Measurements from ENCODE around the gene DNAJB6. TPM values are rescaled to one million over a fixed set of nuclear protein-coding genes. Genes with fewer than 3 reads are reported as not detected.

DNAJB6 gene
- polyA plus RNA-seq, 1 donor from 2014 or later, result 106 TPM

GRCh38 chr7:157347217-157347904 is 10.6 kb downstream of the DNAJB6 start:
- peaks cover under 1% of the 10 kb centered on the region for H3K36me3 Mint-ChIP-seq
- no peak overlapping the region for H3K27ac Mint-ChIP-seq
- H3K4me1 Mint-ChIP-seq, result peaks cover 40 to 59% (median 49%) of the 10 kb centered on the region in 3 donors

GRCh38 chr7:157348548-157348947 is 11.7 kb downstream of the DNAJB6 start:
- Mint-ChIP-seq H3K4me3 (peak overlapping the region in 1 of 4 donors; percentile 73), H3K9me3 (no peaks in the 10 kb centered on the region)

More at GRCh38 chr7:157347217-157347904, 10.6 kb downstream of the DNAJB6 start:
- Mint-ChIP-seq H3K4me3 (peak overlapping the region in 2 of 4 donors; percentile 28 to 89), H3K27me3 (no peaks in the 10 kb centered on the region), H3K9me3 (no peaks in the 10 kb centered on the region)

GRCh38 chr7:157352516-157352915 is 15.7 kb downstream of the DNAJB6 start:
- Mint-ChIP-seq H3K9me3 (no peaks in the 10 kb centered on the region), H3K27me3 (no peaks in the 10 kb centered on the region), H3K4me3 (peak overlapping the region in 3 of 4 donors; percentile 1 to 89 (median 17)), H3K27ac (peak overlapping the region in 2 of 3 donors; percentile 61 to 69), H3K4me1 (peaks cover 42 to 56% (median 51%) of the 10 kb centered on the region in 3 donors), H3K36me3 (peaks cover 2% of the 10 kb centered on the region)

More at GRCh38 chr7:157348548-157348947, 11.7 kb downstream of the DNAJB6 start:
- peaks cover 37 to 57% (median 49%) of the 10 kb centered on the region in 3 donors for H3K4me1 Mint-ChIP-seq
- no peaks in the 10 kb centered on the region for H3K27me3 Mint-ChIP-seq
- H3K27ac Mint-ChIP-seq, result peak overlapping the region in 2 of 3 donors; percentile 53 to 88
- H3K36me3 Mint-ChIP-seq, result peaks cover 2% of the 10 kb centered on the region

GRCh38 chr7:157355784-157356511 is 19.1 kb downstream of the DNAJB6 start:
- peaks cover 26 to 54% (median 40%) of the 10 kb centered on the region in 3 donors for H3K4me1 Mint-ChIP-seq
- peaks cover 2% of the 10 kb centered on the region for H3K36me3 Mint-ChIP-seq
- H3K9me3 Mint-ChIP-seq, result no peaks in the 10 kb centered on the region
- H3K4me3 Mint-ChIP-seq, result peak overlapping the region in 2 of 4 donors; percentile 10 to 82
- H3K27ac Mint-ChIP-seq, result peak overlapping the region in 1 of 3 donors; percentile 30
- no peaks in the 10 kb centered on the region for H3K27me3 Mint-ChIP-seq

- Mint-ChIP-seq H3K27me3 (no peaks in the 10 kb centered on the region), H3K27ac (peak overlapping the region; percentile 16 to 89 (median 88)), H3K4me3 (peak overlapping the region; percentile 8 to 92 (median 70)), H3K9me3 (no peaks in the 10 kb centered on the region), H3K36me3 (peaks cover 2% of the 10 kb centered on the region), H3K4me1 (peaks cover 24 to 47% (median 36%) of the 10 kb centered on the region in 3 donors)
These were observed 20.6 kb downstream of the DNAJB6 start for GRCh38 chr7:157357129-157358040.

GRCh38 chr7:157358041-157358752 is 21.4 kb downstream of the DNAJB6 start:
- H3K27me3 Mint-ChIP-seq, result no peaks in the 10 kb centered on the region
- H3K9me3 Mint-ChIP-seq, result no peaks in the 10 kb centered on the region
- no peak overlapping the region for H3K4me3 Mint-ChIP-seq
- H3K36me3 Mint-ChIP-seq, result no peaks in the 10 kb centered on the region
- peak overlapping the region in 1 of 3 donors; percentile 89 for H3K27ac Mint-ChIP-seq
- peaks cover 22 to 40% (median 31%) of the 10 kb centered on the region in 3 donors for H3K4me1 Mint-ChIP-seq

GRCh38 chr7:157358753-157359096 is 21.9 kb downstream of the DNAJB6 start:
- Mint-ChIP-seq H3K4me3 (no peak overlapping the region), H3K27me3 (no peaks in the 10 kb centered on the region), H3K36me3 (no peaks in the 10 kb centered on the region), H3K9me3 (no peaks in the 10 kb centered on the region), H3K27ac (no peak overlapping the region), H3K4me1 (peaks cover 17 to 35% (median 27%) of the 10 kb centered on the region in 3 donors)

GRCh38 chr7:157359581-157359980 is 22.8 kb downstream of the DNAJB6 start:
- Mint-ChIP-seq H3K27me3 (no peaks in the 10 kb centered on the region), H3K27ac (peak overlapping the region in 1 of 3 donors; percentile 95), H3K36me3 (peaks cover 3% of the 10 kb centered on the region), H3K4me1 (peaks cover 17 to 34% (median 29%) of the 10 kb centered on the region in 3 donors), H3K9me3 (no peaks in the 10 kb centered on the region), H3K4me3 (no peak overlapping the region)

GRCh38 chr7:157360483-157361025 is 23.8 kb downstream of the DNAJB6 start:
- Mint-ChIP-seq H3K36me3 (peaks cover 5% of the 10 kb centered on the region), H3K9me3 (no peaks in the 10 kb centered on the region), H3K4me1 (peaks cover 15 to 27% (median 27%) of the 10 kb centered on the region in 3 donors), H3K27ac (peak overlapping the region in 2 of 3 donors; percentile 23 to 95), H3K27me3 (no peaks in the 10 kb centered on the region), H3K4me3 (no peak overlapping the region)

- H3K27ac Mint-ChIP-seq, result no peak overlapping the region
- H3K4me1 Mint-ChIP-seq, result peaks cover 7 to 19% (median 19%) of the 10 kb centered on the region in 3 donors
- H3K9me3 Mint-ChIP-seq, result no peaks in the 10 kb centered on the region
- H3K36me3 Mint-ChIP-seq, result peaks cover 8% of the 10 kb centered on the region
- H3K4me3 Mint-ChIP-seq, result no peak overlapping the region
- H3K27me3 Mint-ChIP-seq, result no peaks in the 10 kb centered on the region
These were observed 24.7 kb downstream of the DNAJB6 start for GRCh38 chr7:157361537-157361936.

GRCh38 chr7:157362729-157363128 is 25.9 kb downstream of the DNAJB6 start:
- Mint-ChIP-seq H3K27ac (no peak overlapping the region), H3K4me3 (no peak overlapping the region), H3K4me1 (peaks cover 2 to 12% (median 8%) of the 10 kb centered on the region in 3 donors), H3K27me3 (no peaks in the 10 kb centered on the region), H3K36me3 (peaks cover 9% of the 10 kb centered on the region), H3K9me3 (no peaks in the 10 kb centered on the region)

- H3K4me1 Mint-ChIP-seq, result peaks cover 0 to 3% (median 2%) of the 10 kb centered on the region in 3 donors
- H3K4me3 Mint-ChIP-seq, result no peak overlapping the region
- no peaks in the 10 kb centered on the region for H3K27me3 Mint-ChIP-seq
- H3K27ac Mint-ChIP-seq, result no peak overlapping the region
- no peaks in the 10 kb centered on the region for H3K9me3 Mint-ChIP-seq
- peaks cover 9% of the 10 kb centered on the region for H3K36me3 Mint-ChIP-seq
These were observed 29.9 kb downstream of the DNAJB6 start for GRCh38 chr7:157366722-157367121.

- Mint-ChIP-seq H3K36me3 (peaks cover 13% of the 10 kb centered on the region), H3K27ac (peak overlapping the region in 1 of 3 donors; percentile 36), H3K4me3 (no peak overlapping the region), H3K27me3 (no peaks in the 10 kb centered on the region), H3K4me1 (peaks cover 4 to 8% (median 7%) of the 10 kb centered on the region in 3 donors), H3K9me3 (no peaks in the 10 kb centered on the region)
These were observed 32.2 kb downstream of the DNAJB6 start for GRCh38 chr7:157368955-157369354.

- H3K27ac Mint-ChIP-seq, result no peak overlapping the region
- H3K9me3 Mint-ChIP-seq, result no peaks in the 10 kb centered on the region
- H3K27me3 Mint-ChIP-seq, result no peaks in the 10 kb centered on the region
- H3K4me1 Mint-ChIP-seq, result peaks cover 7 to 15% (median 8%) of the 10 kb centered on the region in 3 donors
- H3K4me3 Mint-ChIP-seq, result no peak overlapping the region
- peaks cover 8% of the 10 kb centered on the region for H3K36me3 Mint-ChIP-seq
These were observed 33.9 kb downstream of the DNAJB6 start for GRCh38 chr7:157370742-157371141.
